Subcutaneous abdominal adipose tissue (tissue), 5 donors: ENCODE data around the gene CNTNAP5.

ENCODE experiments used
- H3K27ac ChIP-seq: one replicate; pipeline ENCODE4 v1.7.0; 2013; ENCODE audit warnings: low read depth, mild to moderate bottlenecking, inconsistent platforms, low read length, moderate library complexity
- H3K27me3 ChIP-seq, 5 donors: one replicate each; pipeline ENCODE4 v1.7.0; 2013; ENCODE audit warnings: low read length in 5 of 5, inconsistent platforms in 1 of 5; ENCODE audit not compliant: control insufficient read depth in 5 of 5, insufficient read depth in 4 of 5
- H3K36me3 ChIP-seq, 5 donors: one replicate each; pipeline ENCODE4 v1.7.0; 2013; ENCODE audit warnings: low read length in 5 of 5; ENCODE audit not compliant: control insufficient read depth in 5 of 5, insufficient read depth in 5 of 5
- H3K4me1 ChIP-seq, 5 donors: one replicate each; pipeline ENCODE4 v1.7.0; 2013; ENCODE audit warnings: low read length in 5 of 5, mild to moderate bottlenecking in 3 of 5, moderate library complexity in 1 of 5; ENCODE audit not compliant: control insufficient read depth in 5 of 5, insufficient read depth in 5 of 5
- H3K4me3 ChIP-seq, 5 donors: one replicate each; pipeline ENCODE4 v1.7.0; 2013; ENCODE audit warnings: low read length in 5 of 5, low read depth in 1 of 5
- H3K9ac ChIP-seq, 5 donors: one replicate each; pipeline ENCODE4 v1.7.0; 2013; ENCODE audit warnings: low read length in 5 of 5, mild to moderate bottlenecking in 4 of 5, moderate library complexity in 3 of 5
- H3K9me3 ChIP-seq, 5 donors: one replicate each; pipeline ENCODE4 v1.7.0; 2013; ENCODE audit warnings: low read length in 5 of 5; ENCODE audit not compliant: control insufficient read depth in 5 of 5
- donor health status: healthy.
- donor health status: healthy.
- donor health status: healthy.
- donor health status: healthy.
- donor health status: healthy.

Gene CNTNAP5

DNA sequence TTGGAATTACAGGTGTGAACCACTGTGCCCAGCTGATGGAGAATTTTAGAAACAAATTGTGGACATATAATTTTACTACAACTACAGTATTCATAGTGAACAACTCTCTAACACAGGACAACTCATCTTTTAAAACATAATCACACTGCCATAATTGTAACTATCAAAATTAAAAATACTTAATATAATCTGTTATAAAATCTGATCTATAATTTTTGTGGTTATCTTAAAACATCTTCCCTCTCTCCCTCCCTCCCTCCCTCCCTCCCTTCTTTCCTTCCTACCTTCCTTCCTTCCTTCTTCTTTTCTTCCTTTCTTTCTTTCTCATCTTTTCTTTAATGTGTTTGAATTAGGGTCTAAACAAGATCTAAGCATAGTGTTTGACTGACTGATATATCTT, 577.7 kb downstream of the CNTNAP5 start:
- no peaks in the 10 kb centered on the region for H3K27me3 ChIP-seq

DNA sequence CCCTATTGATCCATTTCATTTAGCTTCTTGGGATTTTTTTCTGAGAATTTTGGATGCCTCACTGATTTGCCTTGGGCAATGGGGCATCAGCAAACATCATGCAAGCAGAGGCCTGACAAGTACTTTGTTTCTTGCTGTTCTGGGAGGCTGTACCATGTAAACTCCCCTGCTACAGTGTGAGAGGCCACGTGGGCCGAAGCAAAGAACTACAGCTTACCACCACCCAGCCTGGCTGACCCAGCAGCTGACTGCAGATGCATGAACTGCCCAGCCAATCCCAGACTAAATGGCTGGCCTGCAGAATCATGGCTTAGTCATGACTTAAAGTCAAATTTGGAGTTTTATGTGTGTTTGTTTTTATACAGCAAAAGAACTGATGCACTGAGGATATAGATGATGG, 579.9 kb downstream of the CNTNAP5 start:
- Histone ChIP-seq H3K4me3 (no peak overlapping the region), H3K27me3 (no peaks in the 10 kb centered on the region), H3K27ac (no peak overlapping the region), H3K4me1 (no peaks in the 10 kb centered on the region), H3K9me3 (no peaks in the 10 kb centered on the region), H3K36me3 (no peaks in the 10 kb centered on the region), H3K9ac (no peak overlapping the region)

More for the DNA sequence above, 577.7 kb downstream of the CNTNAP5 start:
- Histone ChIP-seq H3K4me1 (no peaks in the 10 kb centered on the region), H3K36me3 (no peaks in the 10 kb centered on the region), H3K9me3 (no peaks in the 10 kb centered on the region), H3K9ac (no peak overlapping the region), H3K4me3 (no peak overlapping the region), H3K27ac (no peak overlapping the region)

DNA sequence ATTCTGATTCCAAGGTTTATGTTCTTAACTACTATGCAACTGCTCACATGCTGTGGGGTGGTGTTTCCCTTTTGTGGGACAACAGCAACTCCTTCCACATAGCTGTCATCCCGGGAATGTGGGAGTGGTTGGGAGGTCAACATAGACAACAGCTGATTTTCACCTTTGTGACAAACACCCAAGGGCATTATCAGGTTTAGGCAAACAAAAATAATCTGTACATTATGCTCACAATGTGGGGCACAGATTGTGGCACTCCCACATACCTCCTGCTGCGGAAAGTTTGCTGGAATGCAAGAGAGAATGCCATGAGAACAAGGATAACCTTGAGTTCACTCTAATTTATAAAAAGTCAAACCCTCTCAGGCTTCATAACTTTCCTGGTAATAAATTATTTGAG, 582.6 kb downstream of the CNTNAP5 start:
- no peaks in the 10 kb centered on the region for H3K27me3 ChIP-seq

DNA sequence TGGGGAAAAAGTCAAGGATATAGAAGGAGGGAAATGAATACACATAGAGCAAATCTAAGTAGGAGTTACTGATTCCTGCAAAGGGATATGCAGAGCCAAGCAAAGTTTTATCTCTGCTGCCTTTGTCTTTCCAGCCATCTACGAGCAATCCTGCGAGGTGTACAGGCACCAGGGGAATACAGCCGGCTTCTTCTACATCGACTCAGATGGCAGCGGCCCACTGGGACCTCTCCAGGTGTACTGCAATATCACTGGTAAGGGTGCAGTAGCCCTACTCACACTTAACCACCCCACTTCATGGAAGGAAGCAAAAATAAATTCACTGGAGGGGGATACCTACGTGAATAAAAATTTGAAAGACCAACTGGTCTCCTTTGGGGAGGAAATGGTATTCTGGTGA, 584.6 kb downstream of the CNTNAP5 start:
- no peaks in the 10 kb centered on the region for H3K27me3 ChIP-seq
- no peak overlapping the region for H3K27ac ChIP-seq
- H3K36me3 ChIP-seq, result no peaks in the 10 kb centered on the region
- H3K9me3 ChIP-seq, result no peaks in the 10 kb centered on the region
- no peak overlapping the region for H3K4me3 ChIP-seq
- H3K4me1 ChIP-seq, result no peaks in the 10 kb centered on the region
- H3K9ac ChIP-seq, result no peak overlapping the region

More for the DNA sequence above, 582.6 kb downstream of the CNTNAP5 start:
- Histone ChIP-seq H3K27ac (no peak overlapping the region), H3K36me3 (no peaks in the 10 kb centered on the region), H3K4me1 (no peaks in the 10 kb centered on the region), H3K9ac (no peak overlapping the region), H3K4me3 (no peak overlapping the region), H3K9me3 (no peaks in the 10 kb centered on the region)

- Histone ChIP-seq H3K27me3 (no peaks in the 10 kb centered on the region), H3K4me1 (no peaks in the 10 kb centered on the region), H3K36me3 (no peaks in the 10 kb centered on the region), H3K4me3 (no peak overlapping the region), H3K9me3 (no peaks in the 10 kb centered on the region), H3K27ac (no peak overlapping the region), H3K9ac (no peak overlapping the region)
These were observed 585.1 kb downstream of the CNTNAP5 start for GRCh38 chr2:124610141-124610540.

DNA sequence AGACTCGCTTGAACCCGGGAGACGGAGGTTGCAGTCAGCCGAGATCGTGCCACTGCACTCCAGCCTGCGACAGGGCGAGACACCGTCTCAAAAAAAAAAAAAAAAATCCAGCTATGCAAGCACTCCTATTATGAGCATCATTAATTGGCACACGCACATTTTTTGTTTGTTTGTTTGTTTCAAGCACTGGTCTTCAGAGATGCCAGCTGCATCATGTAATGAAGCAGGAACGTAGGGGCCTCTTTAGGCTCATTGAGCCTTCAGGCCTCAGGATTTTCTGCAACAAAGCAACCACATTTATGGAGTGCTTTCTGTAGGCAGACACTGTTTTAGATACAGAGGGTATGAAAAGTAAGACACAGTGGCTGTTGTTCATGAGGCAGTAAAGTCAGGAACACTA, 585.8 kb downstream of the CNTNAP5 start:
- Histone ChIP-seq H3K4me3 (no peak overlapping the region), H3K36me3 (no peaks in the 10 kb centered on the region), H3K27me3 (no peaks in the 10 kb centered on the region), H3K27ac (no peak overlapping the region), H3K9ac (no peak overlapping the region), H3K4me1 (no peaks in the 10 kb centered on the region), H3K9me3 (no peaks in the 10 kb centered on the region)

DNA sequence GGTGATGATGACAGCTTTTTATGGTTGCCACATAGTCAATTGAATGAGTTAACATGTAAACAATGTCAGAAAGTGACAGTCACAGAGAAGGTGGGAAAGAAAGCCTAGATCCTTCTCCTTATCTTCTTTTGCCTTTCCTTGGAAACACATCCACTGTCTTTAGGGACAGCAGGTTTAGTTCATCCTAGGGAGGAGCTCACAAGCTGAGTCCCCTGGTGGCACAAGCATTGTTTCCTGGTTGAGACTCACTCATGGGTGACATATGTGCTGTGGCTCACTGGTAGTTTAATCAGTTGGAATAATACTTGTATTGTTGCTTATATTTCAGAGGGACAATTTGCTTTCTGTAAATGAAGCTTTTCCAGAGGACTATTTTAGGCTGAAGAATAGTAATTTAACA, 598.5 kb downstream of the CNTNAP5 start:
- Histone ChIP-seq H3K9me3 (peaks cover 0 to 2% (median 0%) of the 10 kb centered on the region in 5 donors), H3K4me3 (no peak overlapping the region), H3K27ac (no peak overlapping the region), H3K9ac (no peak overlapping the region), H3K27me3 (no peaks in the 10 kb centered on the region), H3K4me1 (peaks cover 0 to 3% (median 0%) of the 10 kb centered on the region in 5 donors), H3K36me3 (no peaks in the 10 kb centered on the region)

- peaks cover 0 to 3% (median 0%) of the 10 kb centered on the region in 5 donors for H3K4me1 ChIP-seq
- H3K9me3 ChIP-seq, result peaks cover 0 to 2% (median 0%) of the 10 kb centered on the region in 5 donors
- H3K27ac ChIP-seq, result no peak overlapping the region
- H3K36me3 ChIP-seq, result no peaks in the 10 kb centered on the region
- H3K27me3 ChIP-seq, result no peaks in the 10 kb centered on the region
- H3K4me3 ChIP-seq, result no peak overlapping the region
- no peak overlapping the region for H3K9ac ChIP-seq
These were observed 600.5 kb downstream of the CNTNAP5 start for GRCh38 chr2:124625561-124625960.

DNA sequence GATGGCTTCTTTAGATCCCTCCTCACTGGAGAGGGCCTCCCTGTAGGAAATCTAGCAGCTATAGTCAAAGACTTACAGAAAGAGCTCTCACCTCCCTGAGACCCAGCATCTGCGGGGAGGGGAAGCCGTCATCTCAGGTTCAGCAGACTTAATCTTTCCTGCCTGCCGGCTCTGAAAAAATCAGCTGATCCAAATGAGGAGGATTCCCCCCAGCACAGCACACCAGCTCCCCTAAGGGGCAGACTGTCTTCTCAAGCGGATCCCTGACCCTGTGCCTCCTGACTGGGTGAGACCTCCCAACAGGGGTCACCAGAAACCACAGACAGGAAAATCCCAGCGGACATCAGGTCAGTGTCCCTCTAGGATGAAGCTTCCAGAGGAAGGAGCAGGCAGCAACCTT, 601.9 kb downstream of the CNTNAP5 start:
- H3K27me3 ChIP-seq, result no peaks in the 10 kb centered on the region

GRCh38 chr2:124633812-124634211, 608.7 kb downstream of the CNTNAP5 start:
- H3K9me3 ChIP-seq, result no peaks in the 10 kb centered on the region
- H3K36me3 ChIP-seq, result no peaks in the 10 kb centered on the region
- no peak overlapping the region for H3K27ac ChIP-seq
- H3K4me1 ChIP-seq, result no peaks in the 10 kb centered on the region
- H3K9ac ChIP-seq, result no peak overlapping the region
- H3K27me3 ChIP-seq, result no peaks in the 10 kb centered on the region
- H3K4me3 ChIP-seq, result no peak overlapping the region

More for the DNA sequence above, 601.9 kb downstream of the CNTNAP5 start:
- no peak overlapping the region for H3K27ac ChIP-seq
- H3K9ac ChIP-seq, result no peak overlapping the region
- no peak overlapping the region for H3K4me3 ChIP-seq
- no peaks in the 10 kb centered on the region for H3K36me3 ChIP-seq
- peaks cover 0 to 2% (median 0%) of the 10 kb centered on the region in 5 donors for H3K9me3 ChIP-seq
- peaks cover 0 to 3% (median 0%) of the 10 kb centered on the region in 5 donors for H3K4me1 ChIP-seq

DNA sequence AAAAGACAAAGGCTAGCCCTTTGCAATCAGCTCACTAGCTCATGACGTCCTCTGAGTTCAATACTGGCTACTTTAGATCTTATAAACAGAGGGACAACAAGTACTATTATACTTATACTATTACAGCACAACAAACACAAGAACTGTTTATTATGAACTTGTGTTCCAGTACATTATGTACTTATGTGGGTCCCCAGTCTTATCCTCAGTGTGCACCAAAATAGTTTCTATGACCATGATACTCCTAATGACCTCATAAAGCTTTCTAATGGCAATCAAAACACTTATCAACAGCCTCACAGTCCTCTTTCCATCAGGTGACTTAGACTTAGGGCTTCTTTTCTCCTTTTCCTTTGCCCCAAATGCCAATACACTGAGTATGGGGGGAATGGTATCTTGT, 614.4 kb downstream of the CNTNAP5 start:
- H3K27me3 ChIP-seq, result peaks cover 0 to 4% (median 0%) of the 10 kb centered on the region in 5 donors
- H3K4me3 ChIP-seq, result no peak overlapping the region
- H3K36me3 ChIP-seq, result no peaks in the 10 kb centered on the region
- H3K4me1 ChIP-seq, result no peaks in the 10 kb centered on the region
- no peak overlapping the region for H3K27ac ChIP-seq
- H3K9ac ChIP-seq, result no peak overlapping the region
- H3K9me3 ChIP-seq, result no peaks in the 10 kb centered on the region
